C4-2B (cell line): ENCODE results near the gene TLNRD1.

Experiments used
- CTCF ChIP-seq: fragments of 450-650 bp; conservative IDR thresholded peaks from 2 replicates; pipeline ENCODE4 v1.5.1; 2017; ENCODE audit warnings: mild to moderate bottlenecking
- ZFX ChIP-seq: fragments of 450-650 bp; IDR thresholded peaks from 2 replicates; pipeline ENCODE4 v1.6.1; 2017

GRCh38 chr15:81040757-81041156, 40.0 kb downstream of the TLNRD1 start:
- TF ChIP-seq CTCF (no peak), ZFX (no peak)
